HTERT RPE-1 (cell line): ENCODE measurements around the gene ELL3.
"Not testable (repeated sequence)": the region's sequence is repeated elsewhere in the genome, so short reads cannot be mapped to it uniquely, and the experiment has no call there.

ENCODE experiments used
- in situ Hi-C: fragments of 300-500 bp; cut with MboI; formaldehyde crosslinking; loops from 4 replicates; pipeline ENCODE4 v1.14.3; 2020; ENCODE audit warnings: low sequenced_read_pairs

The ELL3 gene, protein sequence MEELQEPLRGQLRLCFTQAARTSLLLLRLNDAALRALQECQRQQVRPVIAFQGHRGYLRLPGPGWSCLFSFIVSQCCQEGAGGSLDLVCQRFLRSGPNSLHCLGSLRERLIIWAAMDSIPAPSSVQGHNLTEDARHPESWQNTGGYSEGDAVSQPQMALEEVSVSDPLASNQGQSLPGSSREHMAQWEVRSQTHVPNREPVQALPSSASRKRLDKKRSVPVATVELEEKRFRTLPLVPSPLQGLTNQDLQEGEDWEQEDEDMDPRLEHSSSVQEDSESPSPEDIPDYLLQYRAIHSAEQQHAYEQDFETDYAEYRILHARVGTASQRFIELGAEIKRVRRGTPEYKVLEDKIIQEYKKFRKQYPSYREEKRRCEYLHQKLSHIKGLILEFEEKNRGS

DNA sequence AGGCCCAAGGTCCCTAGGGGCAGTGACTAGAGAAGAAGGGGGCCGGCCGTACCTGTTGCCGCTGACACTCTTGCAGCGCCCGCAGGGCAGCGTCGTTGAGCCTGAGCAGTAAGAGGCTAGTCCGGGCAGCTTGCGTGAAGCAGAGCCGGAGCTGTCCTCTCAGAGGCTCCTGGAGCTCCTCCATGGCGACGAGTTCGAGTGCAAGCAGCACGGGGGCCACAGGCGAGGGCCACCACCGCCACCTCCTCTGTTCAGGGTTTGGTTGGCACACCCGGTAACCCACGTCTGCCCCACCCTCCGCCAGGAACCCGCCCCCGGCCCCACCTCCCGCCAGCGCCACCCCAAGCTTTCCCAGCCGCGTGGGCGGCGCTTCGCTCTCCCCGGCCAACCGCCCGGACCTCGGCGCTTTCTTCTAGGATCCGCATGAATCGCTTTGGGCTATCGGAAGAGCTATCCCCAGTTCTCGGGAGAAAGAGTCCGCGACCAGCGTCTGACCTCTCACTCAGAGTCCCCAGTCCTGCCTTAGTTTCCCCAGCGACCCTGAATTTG, at the start of gene ELL3:
Gene ELL3 (minus strand): TSS at position 249 of the 549 bp plus-strand sequence. CDS start 65 bp downstream, at position 184.
- in situ Hi-C loops, result no loop called here

DNA sequence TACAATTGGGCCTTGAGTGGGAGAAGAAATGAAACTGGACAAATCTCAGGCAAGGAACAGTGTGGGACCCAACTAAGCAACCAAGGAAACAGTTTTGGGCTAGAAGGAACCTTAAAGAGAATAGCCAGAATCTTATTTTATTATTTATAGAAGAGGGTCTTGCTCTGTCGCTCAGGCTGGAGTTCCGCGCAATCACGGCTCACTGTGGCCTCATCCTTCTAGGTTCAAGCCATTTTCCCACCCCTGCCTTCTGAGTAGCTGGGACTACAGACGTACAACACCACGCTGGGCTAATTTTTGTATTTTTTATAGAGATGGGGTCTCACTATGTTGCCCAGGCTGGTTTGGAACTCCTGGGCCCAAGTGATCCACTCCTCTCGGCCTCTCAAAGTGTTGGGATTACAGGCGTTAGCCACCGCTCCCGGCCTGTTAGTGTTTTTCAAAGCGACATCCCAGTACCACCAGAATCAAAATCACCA, 49.3 kb upstream of the ELL3 start:
- in situ Hi-C loops, result no loop called here

DNA sequence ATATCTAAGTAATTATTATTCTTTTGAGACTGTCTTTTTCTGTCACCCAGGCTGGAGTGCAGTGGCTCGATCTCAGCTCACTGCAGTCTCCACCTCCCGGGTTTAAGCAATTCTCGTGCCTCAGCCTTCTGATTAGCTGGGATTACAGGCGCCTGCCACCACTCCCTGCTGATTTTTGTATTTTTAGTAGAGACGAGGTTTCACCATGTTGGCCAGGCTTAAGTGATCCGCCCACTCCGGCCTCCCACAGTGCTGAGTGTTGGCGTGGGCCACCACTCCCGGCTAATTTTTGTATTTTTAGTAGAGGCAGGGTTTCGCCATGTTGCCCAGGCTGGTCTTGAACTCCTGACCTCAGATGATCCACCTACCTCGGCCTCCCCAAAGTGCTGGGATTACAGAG, 48.5 kb upstream of the ELL3 start:
- in situ Hi-C loops, result not testable (repeated sequence)

DNA sequence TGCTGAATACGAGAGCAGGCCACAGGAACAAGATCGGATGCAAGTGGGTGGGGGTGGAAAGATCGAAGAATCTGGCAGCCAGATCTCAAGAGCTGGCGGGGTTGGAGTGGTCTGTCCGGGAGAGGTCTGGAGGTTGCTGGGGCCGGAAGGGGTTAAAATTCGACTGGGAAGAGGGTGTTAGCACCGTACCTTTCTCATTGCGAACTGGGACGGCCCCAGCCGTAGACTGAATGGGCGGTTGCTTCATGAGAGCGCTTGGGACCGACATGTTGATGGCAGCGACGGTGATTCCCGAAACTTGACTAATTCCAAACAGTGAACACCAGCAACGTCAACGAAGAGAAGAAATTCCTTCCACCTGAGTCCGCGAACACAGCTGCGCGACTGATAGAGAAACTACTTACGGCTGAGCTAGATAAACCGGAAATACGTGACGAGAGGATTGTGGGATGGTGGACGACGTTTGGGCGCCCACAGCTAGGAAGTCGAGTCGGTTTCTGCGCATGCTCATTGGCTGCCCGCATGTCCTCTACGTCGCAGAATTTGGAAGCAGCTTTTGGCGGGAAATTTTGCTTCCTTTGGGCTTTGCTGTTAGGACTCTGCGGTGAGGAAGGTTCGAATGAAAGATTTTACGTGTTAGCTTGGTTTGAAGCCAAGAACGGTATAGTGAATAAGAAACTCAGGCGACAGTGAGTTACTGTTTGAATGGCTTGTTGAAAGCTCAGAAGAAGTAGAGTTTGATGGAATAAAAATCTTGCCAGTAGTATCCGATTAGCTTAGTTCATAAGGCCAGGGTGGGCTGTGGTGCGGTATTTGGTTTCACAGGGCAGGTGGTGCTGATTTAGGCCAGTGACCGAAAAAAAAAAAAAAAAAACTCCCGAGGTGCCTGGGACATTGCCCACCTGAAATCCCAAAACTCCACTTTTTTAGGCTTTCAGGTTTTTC, 47.8 kb upstream of the ELL3 start, which contains the start of gene MFAP1:
Gene MFAP1 (minus strand): TSS at position 389 of the 945 bp plus-strand sequence. CDS start 121 bp downstream, at position 268.
- in situ Hi-C loops, result no loop called here

DNA sequence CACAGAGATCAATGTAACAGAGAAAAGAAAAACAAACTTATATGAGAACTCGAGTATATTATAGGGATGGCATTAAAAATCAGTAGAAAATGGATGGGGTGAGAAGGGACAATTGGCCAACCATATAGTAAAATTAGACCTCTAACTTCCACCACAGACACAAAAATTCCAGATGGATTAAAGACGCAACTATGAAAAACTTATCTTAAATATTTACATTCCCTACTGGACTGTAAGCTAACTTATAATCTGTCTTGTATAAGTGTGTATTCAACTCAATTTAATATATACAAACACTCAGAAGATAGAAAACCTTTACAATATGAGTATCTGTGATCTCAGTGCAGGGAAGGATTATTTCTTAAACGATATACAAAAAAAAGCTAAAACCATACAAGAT, 44.7 kb upstream of the ELL3 start:
- in situ Hi-C loops, result no loop called here

DNA sequence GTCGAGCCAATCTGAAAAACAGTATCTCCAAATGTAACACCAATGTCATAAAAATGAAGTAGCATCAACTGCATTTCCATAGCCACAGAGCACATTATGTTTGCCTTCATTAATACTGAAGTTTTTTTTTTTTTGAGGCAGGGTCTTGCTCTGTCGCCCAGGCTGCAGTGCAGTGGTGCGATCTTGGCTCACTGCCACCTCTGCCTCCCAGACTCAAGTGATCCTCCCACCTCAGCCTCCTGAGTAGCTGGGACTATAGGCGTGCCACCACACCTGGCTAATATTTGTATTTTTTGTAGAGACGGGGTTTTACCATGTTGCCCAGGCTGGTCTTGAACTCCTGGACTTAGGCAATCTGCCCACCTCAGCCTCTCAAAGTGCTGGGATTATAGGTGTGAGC, 38.3 kb upstream of the ELL3 start:
- in situ Hi-C loops, result not testable (repeated sequence)

DNA sequence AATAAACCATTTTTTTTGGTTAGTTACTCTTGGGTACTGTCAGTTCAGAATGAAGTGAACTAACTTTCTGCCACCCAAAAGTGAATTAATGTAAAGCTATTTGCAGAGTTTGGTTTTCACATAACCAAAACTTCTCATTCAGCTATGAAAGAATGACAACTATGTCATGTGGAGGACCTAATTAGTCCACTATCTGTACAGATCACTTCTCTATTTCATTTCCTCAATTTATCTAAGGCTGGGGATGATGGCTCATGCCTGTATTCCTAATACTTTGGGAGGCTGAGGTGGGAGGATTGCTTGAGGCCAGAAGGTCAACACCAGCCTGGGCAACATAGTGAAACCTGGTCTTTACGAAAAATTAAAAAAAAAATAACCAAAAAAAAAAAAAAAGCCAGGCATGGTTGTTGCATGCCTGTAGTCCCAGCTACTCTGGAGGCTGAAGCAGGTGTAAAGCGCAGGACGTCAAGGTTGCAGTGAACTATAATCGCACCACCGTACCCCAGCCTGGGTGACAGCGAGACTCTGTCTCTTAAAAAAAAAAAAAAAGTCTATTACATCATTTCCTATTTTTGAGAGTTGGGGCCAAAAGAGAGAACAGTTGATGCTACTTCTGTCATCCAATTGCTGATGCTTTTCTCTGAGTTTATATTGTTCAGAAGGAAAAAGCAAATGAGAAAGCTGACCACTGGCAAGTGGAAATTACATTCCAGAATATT, 32.4 kb upstream of the ELL3 start:
- in situ Hi-C loops, result no loop called here

DNA sequence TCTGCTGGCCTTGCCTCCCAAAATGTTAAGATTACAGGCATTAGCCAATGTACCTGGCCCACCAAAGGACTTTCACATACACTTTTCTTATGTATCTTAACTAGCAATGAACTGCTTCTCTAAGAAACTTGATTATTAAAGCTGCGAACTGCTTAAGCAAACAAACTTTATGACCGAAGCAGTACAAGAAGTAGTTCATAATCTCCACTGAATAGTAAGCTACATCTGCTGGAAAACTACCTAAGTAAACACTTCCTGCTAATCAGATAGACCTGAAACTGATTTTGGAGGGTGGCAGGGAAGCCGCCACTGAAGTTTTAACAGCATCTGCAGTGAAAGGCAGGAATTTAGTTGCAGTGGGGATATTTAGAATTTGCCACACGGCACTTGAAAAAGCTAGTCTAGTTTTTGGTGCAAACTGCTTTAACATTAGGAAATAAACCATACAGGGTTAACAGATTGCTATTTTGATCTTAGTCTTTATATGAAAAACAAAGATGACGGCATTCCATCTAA, 31.7 kb upstream of the ELL3 start:
- in situ Hi-C loops, result no loop called here

DNA sequence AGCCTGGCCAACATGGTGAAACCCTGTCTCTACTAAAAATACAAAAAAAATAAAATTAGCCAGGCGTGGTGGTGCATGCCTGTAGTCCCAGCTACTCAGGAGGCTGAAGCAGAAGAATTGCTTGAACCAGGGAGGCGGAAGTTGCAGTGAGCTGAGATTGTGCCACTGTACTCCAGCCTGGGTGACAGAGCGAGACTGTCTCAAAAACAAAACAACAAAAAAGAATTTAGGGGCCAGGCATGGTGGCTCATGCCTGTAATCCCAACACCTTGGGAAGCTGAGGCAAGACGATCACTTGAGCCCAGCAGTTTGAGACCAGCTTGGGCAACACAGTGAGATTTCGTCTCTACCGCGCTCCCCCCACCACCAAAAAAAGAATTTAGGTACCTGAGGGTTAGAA, 25.9 kb upstream of the ELL3 start:
- in situ Hi-C loops, result not testable (repeated sequence)

DNA sequence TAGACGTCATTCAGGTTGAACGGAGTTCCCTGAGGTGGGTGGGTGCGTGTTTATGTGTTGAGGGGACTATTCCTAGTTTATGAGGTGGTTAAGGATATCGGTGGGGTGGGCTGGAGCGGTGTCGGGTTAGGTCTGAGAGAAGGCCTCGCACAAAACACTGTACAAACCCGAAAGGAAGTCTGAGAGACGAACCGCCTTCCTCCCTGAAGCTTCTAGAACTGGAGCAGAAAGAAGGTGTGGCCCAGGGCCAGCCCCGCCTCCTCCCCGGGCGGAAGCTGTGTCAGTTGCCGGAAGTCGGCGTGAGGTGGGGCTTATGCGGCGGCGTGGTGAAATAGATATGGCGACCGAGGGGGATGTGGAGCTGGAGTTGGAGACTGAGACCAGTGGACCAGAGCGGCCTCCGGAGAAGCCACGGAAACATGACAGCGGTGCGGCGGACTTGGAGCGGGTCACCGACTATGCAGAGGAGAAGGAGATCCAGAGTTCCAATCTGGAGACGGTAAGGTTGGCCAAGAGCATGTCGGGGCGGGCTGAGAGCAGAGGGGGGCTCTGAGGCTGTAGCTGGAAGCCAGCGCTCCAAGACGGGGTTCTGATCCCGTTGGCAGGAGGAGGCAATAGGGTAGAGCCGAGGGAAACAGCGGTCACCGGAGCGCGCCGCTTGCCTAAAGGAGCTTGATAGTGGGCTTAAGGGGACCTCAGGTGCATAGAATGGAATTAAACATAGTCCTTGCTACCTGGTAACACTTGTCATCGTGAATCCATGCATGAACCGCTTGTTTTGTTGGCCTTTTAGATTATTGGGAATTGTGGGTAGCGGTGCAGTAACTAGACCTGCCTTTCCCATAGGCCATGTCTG, 23.7 kb upstream of the ELL3 start, which contains the start of gene HYPK:
Gene HYPK (plus strand): TSS at position 314 of the 856 bp plus-strand sequence. CDS start 24 bp downstream, at position 338.
- in situ Hi-C loops, result no loop called here

DNA sequence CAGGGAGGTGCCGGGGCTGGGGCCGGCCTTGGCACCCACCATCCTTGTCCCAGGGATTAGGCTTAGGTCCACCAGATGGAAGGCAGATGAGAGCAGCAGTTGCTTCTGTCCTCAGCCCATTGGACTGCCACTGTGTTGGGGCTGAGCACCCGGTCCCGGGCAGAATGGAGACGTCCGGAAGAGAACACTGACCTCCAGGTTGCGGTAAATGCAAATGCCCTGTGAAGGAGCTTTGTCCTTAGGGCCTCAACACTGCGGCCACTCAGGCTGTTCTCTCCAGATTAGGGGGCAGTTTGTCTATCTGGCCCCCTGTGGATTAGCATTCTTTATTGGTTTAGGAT, 23.1 kb upstream of the ELL3 start, which contains the start of gene SERINC4:
Gene SERINC4 (minus strand): TSS at position 276 of the 341 bp plus-strand sequence. CDS start 234 bp downstream, at position 42.
- in situ Hi-C loops, result no loop called here

DNA sequence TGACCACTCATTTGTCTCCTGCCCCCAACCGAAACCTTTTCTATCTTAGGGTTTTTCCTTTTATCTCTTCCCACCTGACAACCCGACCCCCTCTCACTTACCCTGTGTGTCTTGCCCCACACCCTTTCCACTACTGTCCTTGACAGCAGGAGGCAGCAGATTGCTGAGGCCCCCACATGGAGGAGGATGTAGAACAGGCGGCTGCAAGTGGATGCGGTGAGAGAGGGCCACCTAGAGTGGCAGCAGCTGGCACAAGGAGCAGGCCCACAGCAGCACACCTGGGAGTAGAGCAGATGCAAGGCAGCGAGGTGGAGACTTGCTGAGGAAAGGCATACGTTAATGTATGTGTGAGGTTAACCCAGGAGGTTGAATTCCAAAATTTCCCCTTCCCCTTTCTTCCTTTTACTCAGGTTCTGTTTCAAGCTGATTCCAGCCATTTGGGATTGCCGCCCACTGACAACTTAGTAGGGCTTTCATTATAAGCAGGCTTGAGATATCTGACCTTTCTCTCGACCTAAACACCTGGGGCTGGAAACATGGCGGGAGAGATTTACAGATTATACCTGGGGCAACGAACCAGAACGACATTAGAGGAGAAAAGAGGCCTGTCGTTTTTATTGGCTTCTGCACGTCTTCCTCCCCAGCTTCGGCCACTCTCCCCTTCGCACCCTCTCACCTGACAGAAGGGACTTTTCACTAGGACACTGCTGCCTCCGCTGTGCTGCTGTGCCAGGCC, 22.6 kb upstream of the ELL3 start:
- in situ Hi-C loops, result no loop called here

DNA sequence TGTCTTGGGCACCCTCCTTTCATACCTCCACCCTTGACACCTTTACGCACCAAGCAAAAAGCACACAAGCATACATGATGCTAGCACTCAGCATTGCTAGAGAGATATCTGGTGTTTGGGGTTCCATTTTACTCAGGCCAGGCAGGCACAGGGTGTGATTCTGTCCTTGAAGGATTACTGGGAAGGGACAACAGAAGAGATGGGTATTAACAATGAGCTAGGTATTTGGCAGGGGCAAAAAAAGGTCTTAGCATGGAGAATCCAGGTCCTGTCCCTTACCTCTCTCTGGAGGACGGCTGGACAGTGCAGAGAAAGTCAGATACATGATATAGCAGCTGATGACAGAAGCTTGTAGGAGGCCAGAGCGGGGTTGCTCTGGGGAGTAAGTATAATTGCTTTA, 19.8 kb upstream of the ELL3 start:
- in situ Hi-C loops, result no loop called here

DNA sequence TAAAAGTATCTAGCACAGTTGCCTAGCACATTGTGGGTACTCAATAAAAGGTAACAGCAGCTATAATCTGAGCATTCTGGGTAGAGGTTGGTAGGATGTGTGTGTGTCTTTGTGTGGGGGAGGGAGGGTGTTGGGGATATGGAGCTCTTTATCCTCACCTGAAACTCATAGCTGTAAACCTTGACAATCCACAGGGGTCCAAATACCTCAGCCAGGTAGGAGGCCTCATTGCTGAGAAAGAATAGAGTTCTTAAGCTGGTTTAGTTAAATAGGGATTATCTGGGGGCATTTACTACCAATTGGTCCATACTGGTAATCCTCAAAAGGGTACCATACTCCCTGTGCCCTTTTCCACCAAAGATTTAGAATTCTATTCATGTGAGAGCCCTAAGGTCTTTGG, 19.2 kb upstream of the ELL3 start:
- in situ Hi-C loops, result no loop called here

DNA sequence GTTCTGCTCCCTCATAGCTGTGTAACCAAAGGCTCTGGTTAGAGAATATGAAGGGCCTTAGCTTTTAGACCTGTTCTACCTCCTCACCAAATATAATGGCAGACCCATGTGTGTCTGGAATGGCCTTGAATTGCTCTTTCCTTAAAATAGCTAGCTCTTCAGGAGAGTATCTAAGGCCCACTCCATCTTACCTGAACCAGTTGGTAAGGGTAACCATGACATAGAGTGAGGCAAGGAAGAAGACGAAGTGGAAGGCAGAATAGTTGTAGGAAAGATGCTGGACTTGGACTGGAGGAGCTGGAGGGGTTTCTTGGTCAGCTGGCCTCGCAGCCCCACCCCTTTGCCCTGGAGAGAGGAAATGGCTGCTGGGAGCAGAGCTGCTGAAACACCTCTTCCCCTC, 18.4 kb upstream of the ELL3 start:
- in situ Hi-C loops, result no loop called here

DNA sequence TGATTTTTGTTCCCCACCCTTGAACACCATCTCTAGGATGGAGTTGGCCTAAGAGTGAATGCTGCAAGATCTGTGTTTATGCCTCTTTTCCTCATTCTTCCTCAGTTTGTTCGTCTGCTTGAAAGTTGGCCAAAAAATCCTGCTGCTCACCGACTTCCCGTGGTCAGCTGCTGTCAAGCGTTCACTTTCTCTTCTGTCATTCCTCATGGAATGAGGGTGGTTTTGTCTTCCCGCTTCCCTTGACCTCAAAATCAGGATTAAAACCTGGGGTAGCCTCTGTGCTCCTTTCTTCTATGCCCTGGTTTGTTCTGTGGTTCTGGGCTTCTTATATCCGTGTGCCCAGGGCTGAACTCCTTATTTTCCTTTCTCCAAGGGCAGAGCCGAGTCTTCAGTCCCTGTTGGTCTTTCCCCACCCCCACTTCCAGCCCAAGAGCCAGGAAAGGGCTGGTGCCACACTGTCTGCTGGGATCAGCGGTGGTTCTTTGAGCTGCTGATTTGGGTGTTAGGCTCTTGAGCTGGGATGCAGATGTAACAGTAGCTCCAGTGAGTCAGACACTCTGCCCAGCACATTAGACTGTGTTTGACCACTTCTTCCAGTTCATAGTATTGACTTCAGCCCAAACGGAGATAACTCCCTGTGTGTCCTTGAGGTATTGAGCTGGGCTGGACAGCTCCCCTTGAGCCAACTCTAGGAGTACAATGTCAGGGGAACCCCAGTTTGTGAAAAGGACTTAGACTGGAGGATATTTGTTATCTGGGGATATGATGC, 17.7 kb upstream of the ELL3 start:
- in situ Hi-C loops, result no loop called here

DNA sequence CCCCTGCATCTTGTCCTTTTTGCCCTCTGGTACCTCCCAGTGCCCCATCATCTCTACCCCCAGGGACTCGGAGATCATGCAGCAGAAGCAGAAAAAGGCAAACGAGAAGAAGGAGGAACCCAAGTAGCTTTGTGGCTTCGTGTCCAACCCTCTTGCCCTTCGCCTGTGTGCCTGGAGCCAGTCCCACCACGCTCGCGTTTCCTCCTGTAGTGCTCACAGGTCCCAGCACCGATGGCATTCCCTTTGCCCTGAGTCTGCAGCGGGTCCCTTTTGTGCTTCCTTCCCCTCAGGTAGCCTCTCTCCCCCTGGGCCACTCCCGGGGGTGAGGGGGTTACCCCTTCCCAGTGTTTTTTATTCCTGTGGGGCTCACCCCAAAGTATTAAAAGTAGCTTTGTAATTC, 16.9 kb upstream of the ELL3 start:
- in situ Hi-C loops, result no loop called here
